ENCODE results near the gene FRRS1L.

FRRS1L gene

GRCh38 chr9:109087795-109088194 is 79.3 kb downstream of the FRRS1L start:
- H3K4me3 ChIP-seq = no peak overlapping the region
- no peak overlapping the region for H3K27ac ChIP-seq
- DNase-seq (ENCODE audit: low spot score) = no peak
- no peak for TF ChIP-seq CTCF (IDR thresholded peaks at IDR 0.05)

GRCh38 chr9:109086221-109086620 is 80.8 kb downstream of the FRRS1L start:
- DNase-seq (ENCODE audit: low spot score) = no peak
- Histone ChIP-seq H3K4me3 (no peak overlapping the region), H3K27ac (no peak overlapping the region)
- TF ChIP-seq CTCF (IDR thresholded peaks at IDR 0.05) = no peak

- H3K27ac ChIP-seq = no peak overlapping the region
- DNase-seq (ENCODE audit: low spot score) = no peak
- TF ChIP-seq CTCF (IDR thresholded peaks at IDR 0.05) = no peak
- no peak overlapping the region for H3K4me3 ChIP-seq
Measured at GRCh38 chr9:109085510-109085909, 81.5 kb downstream of the FRRS1L start.

GRCh38 chr9:109083813-109084405 is 83.1 kb downstream of the FRRS1L start:
- no peak for DNase-seq (ENCODE audit: low spot score)
- H3K27ac ChIP-seq = no peak overlapping the region
- no peak overlapping the region for H3K4me3 ChIP-seq
- no peak for TF ChIP-seq CTCF (IDR thresholded peaks at IDR 0.05)

GRCh38 chr9:109083141-109083540 is 83.9 kb downstream of the FRRS1L start:
- Histone ChIP-seq H3K27ac (no peak overlapping the region), H3K4me3 (no peak overlapping the region)
- no peak for DNase-seq (ENCODE audit: low spot score)
- no peak for TF ChIP-seq CTCF (IDR thresholded peaks at IDR 0.05)

- no peak for TF ChIP-seq CTCF (IDR thresholded peaks at IDR 0.05)
- H3K4me3 ChIP-seq = no peak overlapping the region
- no peak overlapping the region for H3K27ac ChIP-seq
- no peak for DNase-seq (ENCODE audit: low spot score)
Measured at GRCh38 chr9:109082091-109082620, 84.9 kb downstream of the FRRS1L start.

Data from coronary artery (tissue), 2 donors.